GM18517 (cell line): Measurements from ENCODE around the gene LRWD1.
"Not testable (repeated sequence)": the region's sequence is repeated elsewhere in the genome, so short reads cannot be mapped to it uniquely, and the experiment has no call there.

Experiments
- ATAC-seq: cut with Tn5 transposase; IDR thresholded peaks from one replicate; pipeline ENCODE4 v1.9.1; 2021; ENCODE audit warnings: mild to moderate bottlenecking, moderate library complexity; ENCODE audit not compliant: unreplicated experiment

The LRWD1 gene

GRCh38 chr7:102493220-102493935, 28.6 kb downstream of the LRWD1 start:
- ATAC-seq: not testable (repeated sequence)

DNA sequence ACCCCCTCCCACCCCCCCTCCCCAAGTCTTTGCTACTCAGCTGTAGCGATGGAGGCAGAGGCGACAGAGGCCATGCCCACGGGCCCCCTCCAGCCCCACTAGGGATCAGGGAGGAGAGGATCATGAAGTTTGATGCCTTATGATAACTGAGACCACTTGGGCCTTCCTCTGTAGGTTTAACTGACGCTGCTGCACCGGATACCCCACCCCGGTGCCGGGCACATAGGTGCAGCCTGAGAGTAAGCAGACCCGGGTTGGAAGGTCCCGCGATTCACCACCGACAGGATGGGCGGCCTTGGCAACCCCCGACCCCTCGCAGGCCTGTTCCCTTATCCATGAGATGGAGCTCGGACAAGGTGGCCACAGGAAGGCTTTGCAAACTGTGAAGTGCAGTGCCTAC, 29.2 kb downstream of the LRWD1 start:
- ATAC-seq: not testable (repeated sequence)

DNA sequence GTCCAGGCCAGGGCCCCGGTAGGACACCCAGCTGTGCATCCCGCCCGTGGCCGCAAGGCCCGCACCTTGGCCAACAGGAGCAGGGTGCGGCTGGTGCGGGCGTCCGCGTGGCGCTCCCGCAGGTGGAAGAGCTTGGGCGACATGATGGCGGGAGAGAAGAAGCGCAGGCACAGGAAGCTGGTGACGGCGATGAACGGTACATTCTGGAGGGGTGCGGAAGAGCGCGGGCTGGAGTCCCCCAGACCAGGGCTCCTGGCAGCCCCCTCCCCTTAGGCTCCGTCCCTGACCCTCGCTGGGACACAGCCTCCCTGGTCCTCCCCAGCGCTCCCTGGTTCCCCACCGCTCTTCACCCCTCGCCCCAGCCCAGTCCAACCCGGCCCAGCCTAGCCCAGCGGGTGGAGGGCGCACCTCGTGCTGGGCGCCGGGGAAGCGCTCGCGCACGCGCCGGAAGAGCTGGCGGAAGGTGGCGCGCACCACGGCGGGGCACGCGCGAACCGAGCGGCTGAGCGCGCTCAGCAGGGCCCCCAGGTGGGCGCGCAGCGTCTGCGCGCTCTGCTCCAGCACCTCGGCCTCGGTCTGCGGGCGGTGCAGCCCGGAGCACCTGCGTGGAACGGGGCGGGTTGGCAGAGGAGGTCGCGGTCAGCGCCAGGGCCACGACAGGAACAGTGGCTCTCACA, 29.8 kb downstream of the LRWD1 start:
- ATAC-seq: peak; percentile 54

DNA sequence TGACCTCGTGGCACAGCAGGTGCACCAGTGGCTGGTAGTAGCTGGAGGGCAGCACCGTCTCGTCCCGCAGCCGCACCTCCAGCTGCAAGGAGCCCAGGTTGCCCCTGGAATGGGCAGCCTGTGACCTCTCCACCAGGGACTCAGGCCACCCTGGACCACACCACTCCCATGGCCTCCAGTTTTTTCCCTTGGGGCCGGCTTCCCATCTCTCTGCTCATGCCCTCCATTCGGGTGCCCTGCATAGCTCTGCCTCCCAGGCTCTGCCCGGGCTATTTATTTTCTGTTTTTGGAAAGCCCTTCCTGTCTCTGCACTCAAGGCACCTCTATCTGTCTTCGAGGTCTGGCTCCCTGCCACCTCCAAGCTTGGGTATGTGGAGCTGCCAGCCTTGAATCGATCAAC, 32.1 kb downstream of the LRWD1 start:
- ATAC-seq: not testable (repeated sequence)

DNA sequence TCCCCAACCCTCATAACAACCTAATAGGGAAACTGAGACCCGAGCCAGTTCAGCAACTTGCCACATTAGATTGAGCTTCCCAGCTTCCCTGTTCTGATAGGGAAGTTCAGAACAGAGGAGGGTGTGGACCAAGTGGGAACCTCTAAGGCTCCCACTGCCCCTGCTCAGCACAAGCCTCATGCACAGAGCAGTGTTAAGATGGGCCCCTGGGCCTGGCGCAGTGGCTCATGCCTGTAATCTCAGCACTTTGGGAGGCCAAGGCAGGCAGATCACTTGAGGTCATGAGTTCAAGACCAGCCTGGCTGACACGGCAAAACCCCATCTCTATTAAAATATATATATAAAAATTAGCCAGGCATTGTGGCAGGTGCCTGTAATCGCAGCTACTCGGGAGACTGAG, 32.5 kb downstream of the LRWD1 start:
- not testable (repeated sequence) for ATAC-seq

DNA sequence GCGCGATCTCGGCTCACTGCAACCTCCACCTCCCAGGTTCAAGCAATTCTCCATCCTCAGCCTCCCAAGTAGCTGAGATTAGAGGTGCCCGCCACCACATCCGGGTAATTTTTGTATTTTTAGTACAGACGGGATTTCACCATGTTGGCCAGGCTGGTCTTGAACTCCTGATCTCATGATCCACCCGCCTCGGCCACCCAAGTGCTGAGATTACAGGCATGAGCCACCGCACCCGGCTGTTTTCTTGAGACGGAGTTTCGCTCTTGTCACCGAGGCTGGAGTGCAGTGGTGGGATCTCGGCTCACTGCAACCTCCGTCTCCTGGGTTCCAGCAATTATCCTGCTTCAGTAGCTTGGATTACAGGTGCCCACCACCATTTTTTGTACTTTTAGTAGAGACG, 33.5 kb downstream of the LRWD1 start:
- not testable (repeated sequence) for ATAC-seq

DNA sequence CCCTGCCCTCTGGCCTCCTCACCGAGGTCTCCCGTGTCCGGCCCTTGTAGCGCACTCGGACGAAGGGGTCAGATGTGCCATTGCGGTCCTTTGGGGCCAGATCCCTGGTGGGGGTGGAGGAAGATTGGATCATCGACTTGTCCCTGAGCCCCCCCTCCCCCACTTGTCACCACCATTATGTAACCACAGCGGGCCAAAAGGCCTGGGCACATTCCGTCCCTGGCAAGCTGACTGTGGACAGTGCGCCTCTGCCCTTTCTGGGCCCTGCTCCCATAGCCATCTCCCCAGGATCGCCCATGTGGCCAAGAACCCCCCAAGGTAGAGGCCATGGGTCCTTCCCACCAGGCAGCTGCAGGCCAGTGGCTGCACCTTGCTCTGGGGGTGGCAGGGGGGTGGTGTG, 38.4 kb downstream of the LRWD1 start:
- ATAC-seq: not testable (repeated sequence)

DNA sequence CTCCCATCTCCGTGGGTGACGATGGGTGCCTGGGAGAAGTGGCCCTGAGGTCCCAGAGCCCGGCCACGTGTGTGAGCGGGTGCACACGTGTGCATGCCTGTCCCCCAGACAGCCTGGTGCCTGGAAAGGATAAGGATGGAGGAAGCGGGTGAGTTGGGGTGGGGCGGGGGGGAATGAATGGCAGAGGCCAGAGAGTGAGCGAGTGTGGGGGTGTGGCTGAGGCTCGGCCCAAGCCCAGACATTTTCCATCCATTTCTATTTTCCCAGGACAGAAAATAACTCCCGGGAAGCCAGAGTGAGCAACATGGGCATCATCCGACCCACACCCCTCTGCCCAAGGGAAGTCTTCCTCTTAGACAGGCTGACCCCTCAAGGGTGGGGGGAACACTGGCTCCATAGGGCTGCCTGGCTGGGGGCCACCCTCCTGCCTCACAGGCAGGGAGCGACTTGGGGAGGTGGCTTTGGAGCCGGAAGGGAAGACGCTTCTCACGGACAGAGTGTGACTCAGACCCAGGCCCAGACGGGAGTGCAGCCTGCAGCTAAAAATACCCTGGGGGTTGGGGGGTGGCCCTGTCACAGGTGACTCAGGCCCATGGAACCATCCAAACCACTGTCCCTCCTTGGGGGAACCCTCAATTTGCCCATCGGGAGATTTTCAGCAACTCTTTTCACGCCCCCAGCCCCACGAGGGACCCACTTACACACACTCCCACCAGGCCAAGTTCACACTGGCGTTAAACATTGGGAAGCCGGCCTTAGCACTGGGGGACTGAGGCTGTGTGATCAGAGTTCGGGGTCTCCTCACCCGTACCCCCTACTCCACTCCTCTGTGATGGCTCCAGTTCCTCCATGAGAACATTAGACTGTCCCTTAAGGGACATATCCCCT, 40.8 kb downstream of the LRWD1 start:
- ATAC-seq: not testable (repeated sequence)

DNA sequence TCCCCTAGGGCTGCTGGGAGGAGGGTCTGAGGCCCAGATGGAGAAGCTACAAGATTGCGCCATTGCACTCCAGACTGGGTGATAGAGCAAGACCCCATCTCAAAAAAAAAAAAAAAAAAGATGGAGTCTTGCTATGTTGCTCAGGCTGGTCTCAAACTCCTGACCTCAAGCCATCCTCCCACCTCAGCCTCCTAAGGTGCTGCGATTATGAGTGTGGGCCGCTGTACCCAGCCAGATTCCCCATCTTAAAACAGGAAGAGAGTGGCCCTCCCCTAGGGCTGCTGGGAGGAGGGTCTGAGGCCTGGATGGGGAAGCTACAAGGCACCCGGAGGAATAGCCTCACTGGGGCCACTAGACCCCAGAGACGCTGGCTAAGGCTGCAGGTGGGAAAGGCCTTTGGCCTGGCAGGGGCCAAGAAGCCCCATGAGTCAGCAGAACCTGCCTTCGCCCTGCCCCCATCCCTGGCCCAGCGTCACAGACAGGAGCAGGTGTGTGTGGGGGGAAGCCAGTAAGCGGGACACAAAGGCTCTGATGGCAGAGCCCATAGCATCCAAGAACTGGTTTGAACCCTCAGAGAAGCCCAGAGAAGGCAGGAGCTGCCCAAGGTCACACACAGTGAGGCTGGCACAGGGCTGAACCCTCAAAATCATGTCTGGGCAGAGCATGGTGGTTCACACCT, 42.8 kb downstream of the LRWD1 start:
- not testable (repeated sequence) for ATAC-seq

DNA sequence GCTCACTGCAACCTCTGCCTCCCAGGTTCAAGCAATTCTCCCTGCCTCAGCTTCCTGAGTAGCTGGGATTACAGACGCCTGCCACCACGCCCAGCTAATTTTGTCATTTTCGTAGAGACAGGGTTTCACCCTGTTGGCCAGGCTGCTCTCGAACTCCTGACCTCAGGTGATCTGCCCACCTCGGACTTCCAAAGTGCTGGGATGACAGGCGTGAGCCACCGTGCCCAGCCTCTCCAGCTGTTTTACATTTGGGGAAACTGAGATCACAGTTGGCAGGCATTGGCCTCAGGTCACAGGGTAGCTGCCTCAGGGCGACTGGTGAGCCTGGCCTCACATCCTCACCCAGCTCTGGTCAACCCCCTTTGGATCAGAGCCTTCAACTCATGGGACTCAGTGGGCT, 45.8 kb downstream of the LRWD1 start:
- not testable (repeated sequence) for ATAC-seq

DNA sequence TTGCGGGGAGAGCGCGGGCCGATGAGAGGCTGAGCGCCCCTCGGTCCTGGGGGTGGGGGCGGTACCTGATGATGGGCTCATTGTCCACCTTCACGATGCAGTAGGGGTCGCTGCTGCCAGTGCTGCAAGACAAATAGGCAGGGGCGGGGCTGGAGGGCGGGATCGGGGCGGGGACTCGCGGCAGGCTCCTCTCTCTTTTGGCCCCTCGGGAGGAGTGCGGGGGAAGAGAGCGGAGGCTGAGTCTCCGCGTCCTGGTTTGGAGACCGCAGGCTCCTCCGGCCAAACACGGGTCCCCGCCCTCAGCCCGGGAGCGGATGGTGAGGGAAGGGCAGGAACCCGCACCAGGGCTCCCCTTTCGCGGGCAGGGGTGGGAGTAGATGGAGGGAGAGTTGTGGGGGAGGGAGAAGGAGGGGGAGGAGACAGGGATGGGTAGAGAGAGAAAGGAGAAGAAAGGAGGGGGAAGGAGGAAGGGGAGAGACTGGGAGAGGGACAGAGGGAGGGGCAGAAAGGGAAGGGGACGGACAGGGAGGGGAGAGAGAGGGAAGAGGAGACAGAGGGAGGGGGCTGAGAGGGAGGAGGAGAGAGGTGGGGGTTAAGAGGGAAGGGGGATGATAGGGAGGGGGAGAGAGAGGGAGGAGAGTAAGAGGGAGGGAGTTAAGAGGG, 47.2 kb downstream of the LRWD1 start:
- ATAC-seq: peak; percentile 36

- ATAC-seq: not testable (repeated sequence)
These were observed 47.9 kb downstream of the LRWD1 start for GRCh38 chr7:102512642-102513221.

DNA sequence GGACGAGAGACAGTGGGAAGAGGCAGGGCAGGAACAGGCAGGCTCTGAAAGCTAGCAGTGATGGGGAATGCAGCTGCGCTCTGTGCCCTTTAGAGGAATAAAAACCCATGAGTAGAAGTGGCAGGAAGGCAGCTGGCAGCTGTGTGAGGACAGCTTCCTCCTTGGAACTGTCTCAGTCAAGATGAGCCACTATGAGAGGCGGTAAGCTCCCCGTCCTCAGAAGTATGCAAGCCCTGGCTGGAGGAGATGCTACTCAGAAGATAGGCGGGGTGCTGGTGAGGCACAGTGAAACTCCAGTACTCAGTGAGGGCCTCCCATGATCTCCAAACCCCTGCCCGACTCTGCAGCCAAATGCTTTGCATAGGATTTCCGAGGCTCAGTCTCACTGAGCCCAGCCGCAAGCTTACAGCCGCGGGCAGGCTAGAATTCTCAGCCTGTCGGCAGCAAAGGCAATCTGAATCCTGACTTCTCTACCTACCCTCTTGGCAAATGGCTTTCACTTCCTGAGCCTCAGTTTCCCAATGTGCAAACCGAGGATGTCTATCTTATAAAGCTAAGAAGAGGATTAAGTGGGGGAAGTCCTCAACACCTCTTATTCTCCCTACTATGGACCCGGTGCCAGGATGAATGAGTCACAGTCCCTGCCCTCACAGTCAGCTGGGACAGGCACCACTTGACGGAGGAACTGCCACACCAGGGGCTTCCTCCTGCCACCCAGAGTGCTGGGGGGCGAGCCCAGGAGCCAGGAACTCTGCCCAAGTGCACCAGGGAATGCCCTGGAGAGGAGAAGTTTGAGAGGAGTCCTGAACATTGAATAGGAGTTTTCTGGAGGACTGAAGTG, 50.3 kb downstream of the LRWD1 start:
- peak; percentile 70 for ATAC-seq

DNA sequence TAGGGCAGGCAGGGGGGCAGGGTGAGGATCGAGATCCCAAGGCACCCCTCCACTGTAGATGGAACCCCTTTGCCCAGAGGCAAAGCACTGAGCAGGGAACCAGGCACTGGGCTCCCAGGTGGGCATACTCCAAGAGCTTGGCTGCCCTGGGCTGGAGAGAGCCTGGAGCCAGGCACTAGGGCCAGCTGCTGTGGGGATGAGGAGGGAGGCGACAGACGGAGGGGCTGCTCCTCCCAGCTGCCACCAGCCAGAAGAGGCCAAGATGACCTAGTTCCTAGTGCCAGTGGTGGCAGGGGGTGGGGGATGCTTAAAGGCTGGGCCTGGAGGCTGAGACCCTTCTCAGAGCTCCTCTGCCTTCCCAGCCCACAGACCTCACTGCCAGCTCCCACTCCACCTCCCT, 51.1 kb downstream of the LRWD1 start:
- not testable (repeated sequence) for ATAC-seq

DNA sequence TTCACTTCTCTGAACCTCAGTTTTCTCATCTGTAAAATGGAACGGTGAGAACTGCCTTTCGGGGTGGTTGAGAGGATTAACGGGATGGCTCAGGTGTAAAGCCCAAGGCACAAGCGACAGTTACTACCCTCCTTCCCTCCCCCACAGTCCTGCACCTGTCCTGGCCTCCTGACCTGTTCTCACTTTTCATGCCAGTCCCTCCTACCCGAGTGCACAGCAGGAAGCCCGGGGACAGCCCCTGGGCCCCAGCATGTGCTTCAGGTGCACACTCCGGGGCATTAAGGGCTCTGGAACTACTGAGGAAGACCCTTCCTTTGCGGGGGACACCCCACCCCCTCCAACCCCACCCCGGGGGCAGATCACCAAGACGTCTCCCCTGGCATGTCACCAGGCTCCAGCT, 52.2 kb downstream of the LRWD1 start:
- not testable (repeated sequence) for ATAC-seq

DNA sequence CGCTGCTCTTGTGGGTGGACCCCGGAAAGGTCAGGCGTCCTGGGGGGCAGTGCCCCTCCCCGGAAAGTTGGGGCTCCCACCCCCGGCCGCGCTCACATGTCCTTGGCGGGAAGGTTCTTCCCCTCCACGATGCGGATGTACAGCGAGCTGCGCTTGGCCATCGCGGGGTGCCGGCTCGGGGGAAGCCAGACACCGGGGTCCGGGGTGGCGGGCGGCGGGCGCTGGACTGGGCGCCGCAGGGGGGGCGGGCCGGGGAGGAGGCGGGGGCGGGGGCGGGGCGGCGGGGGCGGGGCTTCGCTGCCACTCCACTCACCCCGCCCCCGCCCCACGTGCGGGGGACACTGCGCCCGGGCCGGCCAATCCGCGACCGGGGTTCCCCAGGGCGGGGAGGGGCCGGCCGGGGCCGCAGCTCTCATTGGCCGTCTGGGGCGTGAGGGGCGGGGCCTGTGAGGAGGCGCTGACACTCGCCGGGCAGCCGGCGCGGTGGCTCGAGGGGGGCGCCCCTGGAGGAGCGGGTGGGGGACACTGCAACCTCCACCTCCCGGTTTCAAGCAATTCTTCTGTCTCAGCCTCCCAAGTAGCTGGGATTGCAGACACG, 52.9 kb downstream of the LRWD1 start, which contains the start of gene RASA4B:
RASA4B (minus strand) TSS at position 228 of the 598 bp plus-strand sequence; CDS start at position 161, 67 bp downstream.
- ATAC-seq: peak; percentile 45

DNA sequence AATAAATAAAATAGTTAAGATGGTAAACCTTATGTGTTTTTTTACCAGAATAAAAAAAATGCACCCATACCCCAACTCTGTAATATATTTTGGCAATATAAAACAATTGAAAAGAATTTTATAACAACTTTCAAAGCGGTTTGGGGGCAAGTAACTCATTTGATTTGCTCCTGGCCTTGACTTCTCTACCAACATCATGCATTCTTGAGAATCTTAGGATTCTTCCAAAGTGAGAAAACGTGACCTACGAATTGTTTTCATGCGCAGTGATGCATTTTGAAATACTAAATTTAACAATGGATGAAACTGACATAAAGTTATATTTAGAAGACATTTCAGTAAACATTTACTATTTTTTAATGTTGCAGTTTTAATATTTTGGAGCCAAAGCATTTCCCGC, 56.0 kb downstream of the LRWD1 start:
- not testable (repeated sequence) for ATAC-seq
